GM12892 (cell line): ENCODE measurements around the gene TMEM253.

ENCODE experiments used
- POLR2A ChIP-seq: IDR thresholded peaks from 2 replicates; pipeline ENCODE4 v1.6.1; 2011; ENCODE audit warnings: low read depth, low read length, control low read depth
- POLR2AphosphoS5 ChIP-seq: IDR thresholded peaks from 2 replicates; pipeline ENCODE4 v1.6.1; 2011; ENCODE audit warnings: low read depth, low read length, control low read depth
- TAF1 ChIP-seq: IDR thresholded peaks from 2 replicates; pipeline ENCODE4 v1.6.1; 2011; ENCODE audit warnings: low read depth, mild to moderate bottlenecking, control low read depth, low read length, borderline replicate concordance

DNA sequence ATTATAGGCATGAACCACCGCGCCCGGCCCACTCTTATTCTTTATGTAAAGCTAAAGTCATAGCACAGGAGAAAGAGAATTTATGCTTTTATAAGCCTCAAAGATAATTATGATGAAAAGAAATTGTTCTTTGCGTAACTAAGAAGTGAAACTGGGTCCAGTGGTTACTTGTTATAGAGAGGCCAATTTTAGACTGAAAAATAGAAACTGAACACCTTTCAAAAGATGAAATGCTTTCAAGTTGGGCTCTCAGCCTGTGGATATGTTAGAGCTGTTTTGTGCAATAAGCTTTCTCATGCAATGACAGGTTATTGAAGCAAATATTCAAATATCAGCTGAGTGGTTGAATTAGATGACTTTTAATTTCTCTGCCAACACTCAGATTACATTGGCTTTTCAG is 7.9 kb downstream of the TMEM253 start:
- TF ChIP-seq POLR2AphosphoS5 = no peak
- no peak for TF ChIP-seq TAF1
- TF ChIP-seq POLR2A = no peak
